GM12873 (cell line): ENCODE data around the gene TOM1L2.

Source experiments
- CTCF ChIP-seq: IDR thresholded peaks from 2 replicates; pipeline ENCODE4 v1.5.1; 2012; ENCODE audit warnings: low read depth, mild to moderate bottlenecking, moderate library complexity, low read length, control low read depth; ENCODE audit not compliant: insufficient read depth; ENCODE audit errors: missing control alignments

TOM1L2 gene

GRCh38 chr17:18004884-18005305 lies 32.7 kb upstream of the TOM1L2 start:
- peak; percentile 37 for TF ChIP-seq CTCF

- TF ChIP-seq CTCF = no peak
Measured at GRCh38 chr17:18004345-18004744, 32.1 kb upstream of the TOM1L2 start.

- TF ChIP-seq CTCF = no peak
Measured at GRCh38 chr17:18002171-18002570, 30.0 kb upstream of the TOM1L2 start.

- no peak for TF ChIP-seq CTCF
Measured at GRCh38 chr17:18000030-18000408, 27.8 kb upstream of the TOM1L2 start.

- TF ChIP-seq CTCF = no peak
Measured at GRCh38 chr17:17999364-18000029, 27.3 kb upstream of the TOM1L2 start.

GRCh38 chr17:17998934-17999333 lies 26.7 kb upstream of the TOM1L2 start:
- TF ChIP-seq CTCF = no peak

- TF ChIP-seq CTCF = peak; percentile 53
Measured at GRCh38 chr17:17994271-17995069, 22.3 kb upstream of the TOM1L2 start.
